ENCODE measurements around the gene TBC1D16. TPM values are rescaled to one million over a fixed set of nuclear protein-coding genes. Genes with fewer than 3 reads are reported as not detected.

Gene TBC1D16
- total RNA-seq, 3 donors from 2014 or later, result 27.1 to 92.2 (median 32.8) TPM

DNA sequence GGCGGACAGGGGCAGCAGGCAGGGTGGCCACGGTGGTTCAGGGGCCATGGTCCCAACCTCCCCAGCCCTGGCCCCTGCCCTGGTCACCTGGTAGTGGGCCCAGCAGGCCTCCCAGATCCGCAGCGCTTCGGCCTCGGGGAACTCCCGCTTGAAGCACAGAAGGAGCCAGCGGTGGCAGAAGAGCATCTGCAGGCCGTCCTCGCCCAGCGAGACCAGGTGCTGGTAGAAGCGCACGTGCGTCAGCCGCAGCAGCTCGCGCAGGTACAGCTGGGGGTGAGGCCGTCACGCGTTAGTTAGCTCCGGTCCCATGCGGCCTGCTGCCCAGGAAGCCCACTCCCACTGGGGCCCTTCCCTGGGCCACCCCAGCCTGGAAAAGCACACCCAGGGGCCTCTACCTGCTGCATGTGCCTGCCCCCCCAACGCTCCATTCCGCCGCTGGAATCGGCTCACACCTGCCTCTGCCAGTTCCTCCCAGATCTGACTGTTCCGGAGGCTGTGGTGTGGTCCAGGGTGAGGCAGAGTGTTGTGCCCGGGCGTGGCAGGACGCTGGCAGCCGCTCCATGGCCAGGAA, 90.8 kb downstream of the TBC1D16 start:
- Histone ChIP-seq H3K27me3 (no peaks in the 10 kb centered on the region), H3K4me3 (no peak overlapping the region), H3K4me1 (no peaks in the 10 kb centered on the region), H3K9me3 (no peaks in the 10 kb centered on the region), H3K27ac (no peak overlapping the region), H3K36me3 (no peaks in the 10 kb centered on the region)
- TF ChIP-seq CTCF (IDR thresholded peaks at IDR 0.05) (no peak), POLR2AphosphoS5 (IDR thresholded peaks at IDR 0.05) (no peak), POLR2A (IDR thresholded peaks at IDR 0.05) (no peak)
- peak in 1 of 2 donors; percentile 45 for DNase-seq (ENCODE audit: low spot score in 2 of 2)
- intact Hi-C loops (cut with DNase I; ENCODE audit: low total_unique reads), result no loop called here

DNA sequence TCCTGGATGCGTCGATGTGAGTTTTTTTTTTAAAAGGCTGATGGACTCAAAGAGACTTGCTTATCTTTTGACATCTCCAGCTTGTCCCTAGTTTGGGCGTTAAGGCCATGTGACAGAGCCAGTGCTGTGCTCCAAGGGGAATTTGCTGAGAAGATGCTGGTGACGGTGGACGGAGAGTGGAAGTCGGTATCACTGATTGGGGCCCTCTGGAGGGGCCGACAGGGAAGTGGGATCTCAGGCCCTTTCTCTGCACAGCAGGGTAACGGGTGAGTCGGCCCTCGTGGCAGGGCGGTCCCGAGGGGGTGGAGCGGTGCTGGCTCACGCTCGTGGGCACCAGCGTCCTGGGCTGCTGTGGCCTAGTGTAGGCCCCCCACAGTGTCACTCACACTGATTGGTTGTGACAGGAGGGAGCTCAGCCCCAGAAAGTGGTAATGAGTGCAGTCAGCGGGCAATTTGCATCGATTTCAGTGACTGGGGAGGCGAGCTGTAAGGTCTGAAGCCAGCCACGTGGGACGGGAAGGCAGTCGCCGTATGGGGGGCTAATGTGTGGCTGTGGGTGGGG, 91.3 kb downstream of the TBC1D16 start:
- TF ChIP-seq CTCF (IDR thresholded peaks at IDR 0.05) (no peak), POLR2AphosphoS5 (IDR thresholded peaks at IDR 0.05) (no peak), POLR2A (IDR thresholded peaks at IDR 0.05) (no peak)
- no peaks in the 10 kb centered on the region for H3K36me3 ChIP-seq
- no peaks in the 10 kb centered on the region for H3K9me3 ChIP-seq
- H3K4me1 ChIP-seq, result no peaks in the 10 kb centered on the region
- H3K4me3 ChIP-seq, result no peak overlapping the region
- intact Hi-C loops (cut with DNase I; ENCODE audit: low total_unique reads), result no loop called here
- no peaks in the 10 kb centered on the region for H3K27me3 ChIP-seq
- peak in 1 of 2 donors; percentile 34 for DNase-seq (ENCODE audit: low spot score in 2 of 2)
- no peak overlapping the region for H3K27ac ChIP-seq

- DNase-seq (ENCODE audit: low spot score in 2 of 2), result peak in 1 of 2 donors; percentile 49
- Histone ChIP-seq H3K27ac (no peak overlapping the region), H3K4me1 (no peaks in the 10 kb centered on the region), H3K27me3 (no peaks in the 10 kb centered on the region), H3K4me3 (no peak overlapping the region), H3K9me3 (no peaks in the 10 kb centered on the region), H3K36me3 (no peaks in the 10 kb centered on the region)
- intact Hi-C loops (cut with DNase I; ENCODE audit: low total_unique reads), result no loop called here
- no peak for TF ChIP-seq CTCF (IDR thresholded peaks at IDR 0.05)
- TF ChIP-seq POLR2AphosphoS5 (IDR thresholded peaks at IDR 0.05), result no peak
- TF ChIP-seq POLR2A (IDR thresholded peaks at IDR 0.05), result no peak
Measured at GRCh38 chr17:79943347-79944241, 92.1 kb downstream of the TBC1D16 start.

DNA sequence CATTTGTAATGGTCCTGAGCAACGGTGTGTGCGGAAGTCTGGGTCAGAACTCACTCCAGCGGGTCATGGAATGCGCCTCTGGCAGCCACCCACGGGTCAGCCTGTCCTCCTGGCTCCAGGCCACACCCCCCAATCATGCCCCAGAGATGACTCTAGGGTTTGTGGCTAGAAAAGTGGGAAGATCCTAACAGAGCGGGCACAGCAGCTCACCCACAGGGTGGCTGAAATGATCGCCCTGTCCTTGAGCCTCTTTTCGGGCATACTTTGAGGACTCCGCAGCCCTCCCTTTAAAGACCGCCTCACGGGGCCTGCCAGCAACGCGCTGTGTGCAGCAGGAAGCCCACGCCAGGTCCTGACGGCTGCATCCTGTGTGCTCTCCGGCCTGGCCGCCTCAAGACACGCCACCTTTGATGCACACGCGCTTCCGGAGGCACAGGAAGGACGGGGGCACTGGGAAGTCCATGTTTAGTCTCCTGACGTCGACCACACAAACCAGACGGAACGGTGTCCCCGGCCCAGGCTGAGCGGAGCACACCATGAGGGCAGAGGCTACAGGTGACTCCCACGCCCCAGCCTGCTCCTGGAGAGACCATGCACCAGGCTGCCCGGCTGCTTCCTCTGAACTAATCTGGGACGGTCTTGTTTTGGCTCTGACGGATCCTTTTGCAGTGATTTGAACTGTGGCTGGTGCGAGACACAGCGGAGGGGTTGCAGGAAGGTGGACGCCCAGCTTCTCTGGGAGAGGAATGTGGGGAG, 92.9 kb downstream of the TBC1D16 start:
- H3K27ac ChIP-seq, result peak overlapping the region in 1 of 2 donors; percentile 58
- no peaks in the 10 kb centered on the region for H3K27me3 ChIP-seq
- TF ChIP-seq POLR2A (IDR thresholded peaks at IDR 0.05), result no peak
- TF ChIP-seq POLR2AphosphoS5 (IDR thresholded peaks at IDR 0.05), result peak in 1 of 3 donors; percentile 25
- no peak for TF ChIP-seq CTCF (IDR thresholded peaks at IDR 0.05)
- intact Hi-C loops (cut with DNase I; ENCODE audit: low total_unique reads), result no loop called here
- H3K9me3 ChIP-seq, result no peaks in the 10 kb centered on the region
- H3K4me1 ChIP-seq, result no peaks in the 10 kb centered on the region
- H3K36me3 ChIP-seq, result no peaks in the 10 kb centered on the region
- peak in 1 of 2 donors; percentile 51 for DNase-seq (ENCODE audit: low spot score in 2 of 2)
- H3K4me3 ChIP-seq, result no peak overlapping the region

All from breast epithelium (tissue), 4 donors.